HG03097 (cell line): ENCODE data around the gene HEBP2.

Source experiments
- ATAC-seq: cut with Tn5 transposase; IDR thresholded peaks from one replicate; pipeline ENCODE4 v1.9.1; 2021; ENCODE audit not compliant: unreplicated experiment, low FRiP score

Gene HEBP2

DNA sequence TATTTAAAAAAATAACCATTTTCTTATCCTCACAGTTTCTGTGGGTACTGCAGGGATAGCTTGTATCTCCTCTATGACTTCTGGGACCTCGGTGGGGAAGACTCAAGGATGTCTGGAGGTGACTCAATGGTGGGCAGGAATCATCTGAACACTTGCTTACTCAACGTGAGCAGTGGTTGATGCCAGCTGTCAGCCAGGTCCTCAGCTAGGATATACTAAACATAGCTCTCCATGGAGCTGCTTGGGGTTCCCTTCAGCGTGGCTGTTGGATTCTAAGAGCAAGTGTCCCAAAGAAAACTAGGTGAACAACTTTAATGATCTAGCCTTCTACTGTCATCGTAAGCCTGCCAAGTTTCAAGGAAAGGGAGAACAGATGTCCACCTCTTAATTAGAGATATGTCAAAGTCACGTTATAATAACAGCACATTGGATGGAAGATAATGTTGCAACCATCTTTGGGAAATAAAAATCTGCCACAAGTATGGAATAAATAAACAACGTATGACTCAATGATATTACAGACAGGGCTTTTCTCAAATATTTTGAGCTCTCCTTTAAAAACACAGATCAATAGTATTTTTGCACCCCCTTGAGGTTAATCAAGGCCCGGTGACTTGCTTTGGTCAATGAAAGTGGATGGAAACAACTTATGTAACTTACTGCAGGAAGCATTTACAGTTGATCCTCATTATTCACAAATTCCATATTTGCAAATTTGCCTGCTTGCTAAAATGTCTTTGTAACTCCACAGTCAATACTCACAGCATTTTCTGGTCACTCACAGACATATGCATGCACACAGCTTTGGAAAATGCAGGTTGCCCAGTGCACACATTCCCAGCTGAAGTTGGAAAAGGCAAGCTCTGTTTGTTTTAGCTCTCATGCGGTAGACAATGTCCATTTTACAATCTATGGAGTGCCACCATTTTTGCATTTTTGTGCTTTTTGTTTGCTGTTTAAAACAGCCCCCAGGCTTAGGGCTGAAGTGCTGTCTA lies 6.6 kb upstream of the HEBP2 start:
- no peak for ATAC-seq

DNA sequence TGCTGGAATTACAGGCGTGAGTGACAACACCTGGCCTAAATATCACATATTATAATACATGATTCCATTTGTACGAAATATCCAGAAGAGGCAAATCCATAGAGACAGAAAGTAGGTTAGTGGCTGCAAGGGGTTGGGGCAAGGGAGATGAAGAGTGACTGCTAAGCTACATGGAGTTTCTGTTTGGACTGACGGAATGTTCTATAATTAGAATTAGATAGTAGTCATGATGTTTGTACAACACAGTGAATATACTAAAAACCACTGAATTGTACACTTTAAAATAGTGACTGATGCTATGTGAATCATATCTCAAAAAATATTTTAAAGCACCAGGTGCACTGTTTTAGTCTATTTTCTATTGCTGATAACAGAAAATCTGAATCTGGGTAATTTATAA lies 3.7 kb upstream of the HEBP2 start:
- no peak for ATAC-seq

DNA sequence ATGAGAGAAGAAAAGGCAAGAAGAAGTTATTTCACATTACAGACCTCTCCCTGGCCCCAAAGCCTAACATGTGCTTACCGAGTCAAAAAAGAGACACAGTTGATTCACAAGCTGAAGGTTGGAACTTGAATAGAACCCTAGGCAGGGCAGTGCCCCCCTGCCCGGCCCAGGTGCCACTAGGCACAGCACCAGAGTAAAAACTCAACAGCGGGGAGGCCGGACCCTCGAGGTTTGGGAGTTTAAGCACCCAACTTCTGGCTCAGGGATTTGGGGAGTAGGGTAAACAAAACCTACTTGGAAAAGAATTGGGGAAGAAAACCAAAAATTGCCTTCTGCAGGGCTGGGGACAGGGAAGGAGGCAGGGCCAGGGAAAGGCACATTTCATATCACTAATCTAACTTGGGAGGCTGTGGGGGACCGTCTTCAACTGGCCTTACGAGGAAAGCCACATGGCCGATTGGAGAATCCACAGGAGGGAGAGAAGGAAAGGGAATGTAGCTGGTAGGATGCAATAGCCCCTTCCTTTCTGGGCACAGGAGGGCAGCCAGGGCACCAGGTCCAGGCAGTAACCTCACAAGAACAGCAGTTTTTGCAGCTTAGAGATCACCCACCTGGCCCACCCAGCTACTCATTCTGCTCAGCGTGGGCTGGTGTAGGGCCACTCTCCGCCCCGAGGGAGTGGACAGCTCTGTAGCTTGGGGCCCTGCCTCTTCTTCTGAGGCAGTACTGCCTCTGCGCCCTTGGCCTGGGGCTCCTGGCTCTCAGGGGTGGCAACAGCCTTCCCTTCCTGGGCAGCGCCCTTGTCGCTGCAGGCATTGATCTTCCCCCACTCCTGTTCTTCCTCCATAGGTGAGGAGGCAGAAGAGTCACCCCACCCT lies 1.8 kb upstream of the HEBP2 start:
- ATAC-seq, result no peak

DNA sequence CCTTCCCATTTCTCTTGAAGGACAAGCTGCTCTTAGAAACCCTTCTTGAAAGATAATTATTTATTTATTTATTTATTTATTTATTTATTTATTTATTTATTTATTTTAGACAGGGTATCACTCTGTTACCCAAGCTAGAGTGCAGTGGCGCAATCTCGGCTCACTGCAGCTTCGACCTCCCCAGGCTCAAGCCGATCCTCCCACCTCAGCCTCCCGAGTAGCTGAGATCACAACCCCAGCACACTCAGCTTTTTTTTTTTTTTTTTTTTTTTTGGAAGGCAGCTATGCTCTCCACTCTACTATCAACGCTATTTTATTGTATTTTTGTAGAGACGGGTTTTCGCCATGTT lies 1.2 kb upstream of the HEBP2 start:
- ATAC-seq, result no peak

DNA sequence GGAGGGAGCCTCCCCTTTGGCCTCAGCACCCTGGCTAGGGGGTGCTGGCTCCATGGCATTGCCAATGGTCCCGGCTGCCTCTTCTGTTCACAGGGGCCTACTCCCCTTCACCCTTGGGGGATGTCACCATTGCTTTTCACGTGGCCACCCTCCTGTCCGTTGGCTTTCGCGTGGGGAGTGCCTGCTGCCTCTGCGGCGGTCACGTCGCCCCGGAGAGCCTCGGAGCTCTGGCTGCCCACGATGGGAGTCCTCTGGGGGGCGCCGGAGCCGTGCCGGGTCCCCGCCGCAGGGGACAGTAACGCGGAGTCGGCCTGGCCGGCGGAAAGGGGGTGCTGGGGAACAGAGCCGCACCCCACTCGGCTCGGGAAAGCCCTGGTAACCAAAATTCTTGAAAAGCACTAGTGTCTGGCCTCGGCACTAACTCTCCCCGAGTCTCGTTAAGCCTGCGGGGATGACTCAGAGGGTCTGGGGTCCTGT lies 661 bp upstream of the HEBP2 start:
- ATAC-seq, result no peak

DNA sequence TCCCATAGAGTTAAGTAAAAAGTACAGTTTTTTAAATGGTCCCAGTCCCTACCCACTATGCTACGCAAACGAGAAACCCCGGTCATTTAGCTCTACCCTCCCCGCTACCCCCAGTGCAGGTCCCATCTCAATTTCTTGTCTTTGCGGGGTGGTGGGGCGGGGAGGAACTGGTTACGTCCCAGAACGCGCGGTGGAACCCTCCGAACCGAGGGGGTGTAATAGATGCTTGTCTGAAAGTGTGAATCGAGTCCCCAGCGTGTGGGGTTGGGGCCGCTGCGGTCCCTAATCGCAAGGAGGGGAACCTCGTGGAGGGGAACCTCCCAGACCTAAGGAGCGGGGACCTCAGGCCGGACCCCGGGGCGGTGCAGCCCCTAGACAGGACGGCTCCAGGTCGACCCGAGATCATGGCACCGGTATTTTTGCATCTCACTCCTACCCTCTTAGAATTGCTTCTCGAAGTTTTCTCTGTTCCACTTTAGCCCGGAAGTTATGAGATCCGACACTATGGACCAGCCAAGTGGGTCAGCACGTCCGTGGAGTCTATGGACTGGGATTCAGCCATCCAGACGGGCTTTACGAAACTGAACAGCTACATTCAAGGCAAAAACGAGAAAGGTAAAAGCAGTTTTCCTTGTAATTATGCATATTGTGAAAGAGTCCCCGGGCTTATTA lies 779 bp downstream of the HEBP2 start:
- ATAC-seq, result no peak

DNA sequence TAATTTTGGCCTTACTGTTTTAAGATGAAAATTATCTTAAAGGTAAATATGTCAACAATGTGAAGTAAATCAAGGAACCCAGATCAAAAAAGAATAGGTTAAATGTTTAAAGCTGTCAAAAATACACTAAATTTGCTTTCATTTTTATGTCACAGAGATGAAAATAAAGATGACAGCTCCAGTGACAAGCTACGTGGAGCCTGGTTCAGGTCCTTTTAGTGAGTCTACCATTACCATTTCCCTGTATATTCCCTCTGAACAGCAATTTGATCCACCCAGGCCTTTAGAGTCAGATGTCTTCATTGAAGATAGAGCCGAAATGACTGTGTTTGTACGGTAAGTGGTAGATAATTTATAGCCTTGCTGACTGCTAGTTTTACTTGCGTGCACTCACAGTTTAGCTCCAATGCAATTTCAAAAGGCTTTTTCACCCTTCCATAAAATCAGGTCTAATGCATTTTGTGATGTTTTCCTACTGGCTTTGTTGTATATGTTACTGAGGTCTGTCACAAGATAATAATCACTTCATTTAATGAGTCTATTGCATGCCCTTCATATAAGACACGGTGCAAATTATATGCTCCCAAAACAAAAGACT lies 1.9 kb downstream of the HEBP2 start:
- ATAC-seq, result no peak

DNA sequence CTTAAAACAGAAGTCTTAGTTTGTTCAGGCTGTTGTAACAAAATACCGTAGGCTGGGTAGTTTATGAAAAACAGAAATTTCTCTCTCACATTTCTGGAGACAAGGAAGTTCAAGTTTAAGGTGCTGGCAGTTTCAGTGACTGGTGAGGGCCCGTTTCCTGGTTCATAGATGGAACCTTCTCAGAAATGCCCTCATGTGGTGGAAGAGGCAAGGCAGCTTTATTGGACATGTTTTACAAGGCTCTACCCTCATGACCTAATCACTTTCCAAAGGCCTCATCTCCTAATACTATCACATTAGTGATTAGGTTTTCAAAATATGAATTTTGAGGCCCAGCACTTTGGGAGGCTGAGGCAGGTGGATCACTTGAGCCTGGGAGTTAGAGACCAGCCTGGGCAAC lies 2.4 kb downstream of the HEBP2 start:
- ATAC-seq, result no peak

DNA sequence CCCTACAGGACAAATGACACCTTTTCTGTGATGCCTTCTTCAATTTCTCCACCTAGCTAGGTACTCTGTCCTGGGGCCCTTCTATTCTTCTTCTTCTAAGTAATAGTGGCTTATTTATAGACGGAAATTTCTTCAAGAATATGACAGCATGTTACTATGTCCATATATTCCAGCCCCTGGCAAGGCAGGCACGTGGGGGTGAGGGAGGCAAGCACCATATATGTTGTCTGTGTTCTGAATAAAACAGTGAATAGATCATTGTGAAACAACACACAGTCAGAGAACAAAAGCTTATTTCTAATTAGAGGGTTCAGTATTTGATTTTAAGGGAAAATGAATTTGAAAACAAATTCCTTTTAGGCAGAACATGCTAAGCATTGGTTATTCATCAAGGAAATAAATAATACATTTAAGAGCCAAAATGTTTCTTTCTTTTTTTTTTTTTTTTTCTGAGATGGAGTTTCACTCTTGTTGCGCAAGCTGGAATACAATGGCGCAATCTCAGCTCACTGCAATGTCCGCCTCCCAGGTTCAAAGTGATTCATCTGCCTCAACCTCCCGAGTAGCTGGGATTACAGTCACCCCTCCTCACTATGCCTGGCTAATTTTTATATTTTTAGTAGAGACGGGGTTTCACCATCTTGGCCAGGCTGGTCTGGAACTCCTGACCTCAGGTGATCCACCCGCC lies 6.2 kb downstream of the HEBP2 start:
- ATAC-seq, result no peak

DNA sequence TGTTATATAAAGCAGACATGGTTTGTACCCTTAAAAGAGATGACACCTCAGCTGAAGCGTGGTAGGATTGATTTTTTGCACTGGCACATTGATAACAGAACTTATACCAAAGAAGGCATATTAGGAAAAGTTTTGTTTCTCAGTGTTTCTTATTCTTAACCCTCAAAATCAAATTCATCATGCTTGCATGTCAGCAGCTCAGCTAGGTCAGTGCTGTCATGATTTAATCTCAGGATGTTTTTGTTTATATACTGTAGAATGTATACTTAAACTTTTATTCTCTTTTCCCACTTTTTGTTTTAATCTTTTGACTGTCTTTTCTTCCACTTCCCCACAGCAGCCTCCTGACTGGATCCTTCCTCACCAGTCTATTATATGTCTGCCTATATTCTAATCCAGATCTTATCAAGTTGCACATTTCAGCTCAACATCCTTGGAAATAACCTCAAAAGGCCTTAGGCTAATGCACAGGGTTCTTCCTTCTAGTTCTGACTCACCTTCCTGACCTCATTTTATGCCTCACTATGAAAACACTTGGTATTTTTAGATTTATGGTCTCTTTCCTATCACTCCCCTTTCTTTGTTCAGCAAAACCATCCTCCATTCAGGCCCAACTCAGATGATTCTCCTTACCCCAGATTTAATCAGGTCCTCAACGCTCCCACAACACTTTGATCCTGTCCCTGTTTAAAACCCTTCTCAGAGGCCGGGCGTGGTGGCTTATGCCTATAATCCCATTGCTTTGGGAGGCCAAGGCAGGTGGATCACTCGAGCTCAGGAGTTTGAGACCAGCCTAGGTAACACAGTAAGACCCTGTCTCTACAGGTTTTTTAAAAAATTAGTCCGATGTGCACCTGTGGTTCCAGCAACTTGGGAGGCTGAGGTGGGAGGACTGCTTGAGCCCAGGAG lies 7.2 kb downstream of the HEBP2 start:
- ATAC-seq, result no peak

DNA sequence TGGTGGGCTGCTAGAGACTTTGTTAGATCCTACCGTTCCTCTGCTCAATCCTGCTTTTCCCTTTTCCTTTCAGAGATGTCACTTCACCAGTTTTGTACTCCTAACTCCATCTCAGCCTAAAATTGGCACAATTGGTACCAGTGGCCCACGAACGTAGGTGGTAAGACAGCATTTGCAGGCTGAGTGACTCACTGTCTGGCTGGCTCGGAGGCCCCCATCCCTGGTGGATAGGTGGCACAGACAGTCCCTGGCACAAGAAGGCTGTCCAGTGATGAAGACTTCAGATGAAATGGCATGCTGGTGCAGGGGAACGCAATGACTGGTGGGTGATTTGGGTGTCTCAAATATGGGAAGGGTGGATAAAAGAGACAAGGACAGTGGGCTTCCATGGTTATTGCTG lies 11.1 kb downstream of the HEBP2 start:
- ATAC-seq, result no peak

DNA sequence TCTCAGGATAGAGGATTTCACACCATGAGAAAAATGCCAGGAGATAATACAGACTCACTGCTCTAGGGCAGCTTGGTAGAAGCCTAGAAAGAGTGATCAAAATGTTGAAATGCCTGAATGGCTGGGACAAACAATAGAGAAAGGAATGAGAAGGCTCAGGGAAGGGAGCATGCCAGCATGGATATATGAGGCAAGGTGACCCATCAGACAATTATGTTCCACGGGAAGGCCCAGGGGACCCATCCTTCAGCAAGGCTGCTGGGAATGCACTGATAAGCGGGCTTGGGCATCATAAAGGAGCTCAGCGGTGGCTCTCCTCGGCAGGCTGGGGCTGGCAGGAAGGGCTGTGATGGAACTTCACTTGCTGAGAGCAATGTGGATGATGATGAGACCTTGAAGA lies 12.2 kb downstream of the HEBP2 start:
- no peak for ATAC-seq

DNA sequence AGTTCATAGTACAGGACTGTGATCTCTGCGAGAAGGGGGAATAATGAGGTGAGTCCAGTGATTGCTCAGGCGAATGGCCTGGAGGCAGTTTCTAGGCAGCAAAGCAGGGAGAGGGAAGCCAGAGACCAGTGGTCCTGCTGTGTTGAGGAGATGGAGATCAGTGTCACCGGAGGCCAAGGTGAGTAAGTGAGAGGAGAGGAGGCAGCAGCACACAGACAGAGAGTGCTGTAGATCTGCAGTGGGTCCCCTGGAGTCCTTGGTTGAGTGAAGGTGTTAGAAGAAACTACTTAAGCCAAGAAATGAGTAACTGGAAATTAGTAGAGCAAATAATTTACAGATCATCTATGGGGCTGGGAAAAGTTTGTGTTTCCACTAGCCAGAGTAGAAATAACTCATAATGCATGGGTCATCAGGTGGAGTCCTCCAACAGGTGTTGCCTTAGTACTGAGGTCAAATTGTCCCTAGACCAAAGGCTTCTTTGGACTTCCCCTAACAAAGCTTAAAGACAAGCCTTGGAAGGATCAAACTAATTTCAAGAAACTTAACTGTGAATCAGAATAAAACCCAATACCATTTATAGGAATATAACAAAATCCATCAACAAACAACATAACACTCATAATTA lies 13.6 kb downstream of the HEBP2 start:
- no peak for ATAC-seq

DNA sequence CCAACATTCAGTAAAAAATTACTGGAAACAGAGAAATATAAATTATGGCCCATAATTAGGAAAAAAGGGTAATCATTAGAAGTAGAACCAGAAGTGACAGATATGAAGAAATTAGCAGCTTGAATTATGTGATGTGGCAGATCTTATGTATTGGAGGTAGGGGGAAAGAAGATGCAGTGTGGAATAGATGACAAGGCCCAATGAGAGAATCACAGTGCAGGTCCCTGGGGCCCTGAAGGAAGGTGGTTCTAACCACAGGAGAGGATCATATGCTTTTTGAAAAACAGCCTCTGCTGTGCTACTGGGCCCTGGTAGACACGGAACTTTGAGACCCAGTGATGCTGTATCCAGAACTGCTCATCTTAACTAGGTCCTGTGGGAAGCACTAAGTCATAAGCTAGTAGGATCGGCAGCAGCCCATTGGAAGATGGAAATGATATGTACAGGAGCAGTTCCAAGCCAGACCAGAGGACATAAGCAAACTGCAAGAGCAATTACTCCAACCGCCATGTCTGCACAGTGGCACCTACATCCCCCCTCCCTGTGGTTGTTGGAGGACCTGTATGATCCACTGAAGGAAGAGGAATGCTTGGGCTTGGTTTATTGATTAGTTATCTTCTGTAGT lies 14.2 kb downstream of the HEBP2 start:
- no peak for ATAC-seq

DNA sequence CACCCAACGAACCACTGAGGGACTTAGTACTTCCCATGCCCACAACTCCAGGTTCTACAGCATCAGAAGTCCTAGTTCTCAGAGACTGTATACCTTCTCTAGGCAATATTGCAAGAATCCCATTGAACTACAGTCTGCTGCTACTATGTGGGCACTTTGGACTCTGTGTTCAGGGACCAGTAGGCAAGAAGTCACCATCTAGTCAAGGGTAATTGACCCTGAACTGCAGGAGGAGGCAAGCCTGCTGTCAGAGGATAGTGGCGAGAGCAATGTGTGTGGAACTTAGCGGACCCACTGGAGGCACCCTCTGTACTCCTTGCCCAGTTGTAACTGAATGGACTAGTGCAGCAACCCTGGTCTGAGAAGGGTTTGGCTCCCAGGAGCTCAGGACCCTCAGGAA lies 15.7 kb downstream of the HEBP2 start:
- ATAC-seq, result no peak

DNA sequence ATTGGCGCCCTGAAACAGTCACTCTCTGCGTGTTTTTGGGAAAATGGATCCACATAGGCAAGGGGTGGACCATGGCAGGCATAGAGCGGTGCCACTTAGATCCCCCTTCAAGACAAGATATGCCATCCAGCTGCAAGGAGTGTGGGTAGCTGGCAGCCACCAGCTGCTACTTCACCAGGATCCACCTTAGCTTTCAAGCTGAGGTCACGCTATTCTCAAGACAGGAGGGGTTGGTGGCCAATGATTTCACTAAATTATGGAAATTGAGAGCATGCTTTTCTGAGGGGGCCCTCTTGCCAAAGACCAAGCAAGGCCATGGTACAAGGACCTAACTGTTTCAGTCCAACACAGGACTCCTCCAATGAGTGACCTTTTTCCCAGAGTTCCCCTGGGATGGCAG lies 16.3 kb downstream of the HEBP2 start:
- ATAC-seq, result no peak

DNA sequence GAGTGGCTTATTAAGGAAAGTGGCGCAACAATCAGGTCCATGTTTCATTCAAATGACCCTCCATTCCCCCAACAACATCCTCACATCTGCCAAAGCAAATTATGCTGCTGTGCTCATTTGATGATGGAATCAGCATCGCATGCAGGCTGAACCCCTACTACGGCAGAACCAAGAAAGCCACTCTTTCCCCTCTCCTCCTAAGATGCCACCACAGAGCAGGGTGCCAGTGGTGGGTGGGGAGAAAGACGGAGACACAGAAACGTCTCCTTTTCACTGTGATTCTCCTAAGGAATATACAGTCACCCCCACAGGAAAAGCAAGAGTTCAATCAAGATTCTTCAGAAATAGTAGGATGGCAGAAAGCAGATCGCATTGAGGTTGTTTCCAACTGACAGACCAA lies 17.1 kb downstream of the HEBP2 start:
- no peak for ATAC-seq

DNA sequence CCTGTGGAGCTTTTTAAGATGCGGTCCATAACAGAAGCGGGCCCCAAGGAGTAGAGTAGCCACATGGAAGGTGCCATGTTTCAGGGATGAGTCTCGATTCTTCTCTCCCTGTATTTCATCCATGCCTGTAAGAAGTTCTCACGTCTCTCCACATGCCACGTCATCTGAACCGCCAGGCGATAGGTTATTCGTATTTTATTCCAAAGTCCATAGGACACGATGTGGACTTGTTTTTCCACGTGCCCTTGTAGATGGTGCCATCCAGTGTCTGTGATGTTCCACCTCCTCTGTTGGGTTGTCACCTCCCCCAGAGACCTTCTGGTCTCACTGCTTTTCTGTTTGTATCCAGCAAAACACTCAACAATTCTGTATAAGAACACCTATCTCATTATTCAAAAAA lies 17.6 kb downstream of the HEBP2 start:
- no peak for ATAC-seq
